HG03095 (cell line): ENCODE measurements around the gene UBL7.
A peak's percentile ranks its signal among the peaks of the same experiment; 100 is the strongest.

Source experiments
- ATAC-seq: cut with Tn5 transposase; IDR thresholded peaks from one replicate; pipeline ENCODE4 v1.9.1; 2021; ENCODE audit warnings: moderate library complexity; ENCODE audit not compliant: unreplicated experiment

The UBL7 gene

GRCh38 chr15:74410502-74410901 lies 50.5 kb downstream of the UBL7 start:
- ATAC-seq, result no peak

- no peak for ATAC-seq
Observed at GRCh38 chr15:74409225-74409624, 51.7 kb downstream of the UBL7 start.

GRCh38 chr15:74408815-74409214 lies 52.1 kb downstream of the UBL7 start:
- no peak for ATAC-seq

GRCh38 chr15:74408385-74408784 lies 52.6 kb downstream of the UBL7 start:
- no peak for ATAC-seq

GRCh38 chr15:74406992-74407705 lies 53.8 kb downstream of the UBL7 start:
- no peak for ATAC-seq

GRCh38 chr15:74406517-74406916 lies 54.4 kb downstream of the UBL7 start:
- no peak for ATAC-seq

GRCh38 chr15:74405823-74406222 lies 55.1 kb downstream of the UBL7 start:
- no peak for ATAC-seq

GRCh38 chr15:74403991-74404563 lies 56.9 kb downstream of the UBL7 start:
- ATAC-seq, result peak; percentile 37

- no peak for ATAC-seq
Observed at GRCh38 chr15:74403588-74403919, 57.4 kb downstream of the UBL7 start.

- peak; percentile 29 for ATAC-seq
Observed at GRCh38 chr15:74402873-74403587, 57.9 kb downstream of the UBL7 start.

- no peak for ATAC-seq
Observed at GRCh38 chr15:74402337-74402841, 58.6 kb downstream of the UBL7 start.

GRCh38 chr15:74400915-74401757 lies 59.8 kb downstream of the UBL7 start:
- ATAC-seq, result no peak

- ATAC-seq, result no peak
Observed at GRCh38 chr15:74400313-74400860, 60.6 kb downstream of the UBL7 start.

GRCh38 chr15:74399511-74400312 lies 61.2 kb downstream of the UBL7 start:
- no peak for ATAC-seq

GRCh38 chr15:74399100-74399499 lies 61.9 kb downstream of the UBL7 start:
- no peak for ATAC-seq

- no peak for ATAC-seq
Observed at GRCh38 chr15:74398183-74398582, 62.8 kb downstream of the UBL7 start.

- no peak for ATAC-seq
Observed at GRCh38 chr15:74397239-74398068, 63.5 kb downstream of the UBL7 start.

GRCh38 chr15:74396445-74397238 lies 64.3 kb downstream of the UBL7 start:
- peak; percentile 30 for ATAC-seq

GRCh38 chr15:74396146-74396438 lies 64.9 kb downstream of the UBL7 start:
- ATAC-seq, result no peak
